Uterus (tissue), 2 donors: Measurements from ENCODE around the gene RAB7A.

ENCODE experiments used
- POLR2A ChIP-seq, 2 donors: fragments of 450-650 bp; IDR thresholded peaks; one replicate each; pipeline ENCODE4 v1.6.1; 2016; ENCODE audit warnings: antibody characterized with exemption in 2 of 2, mild to moderate bottlenecking in 1 of 2, moderate library complexity in 1 of 2
- TF ChIP-seq, protein P1 (sequence below), 4 experiments: fragments of 200-600 bp in 2 of 4; fragments of 450-650 bp in 2 of 4; sonication (generic) in 2 of 4; IDR thresholded peaks; one replicate each; pipeline ENCODE4 v1.5.1; 2016 to 2019; ENCODE audit warnings: antibody characterized with exemption in 4 of 4, mild to moderate bottlenecking in 2 of 4, moderate library complexity in 1 of 4

DNA sequence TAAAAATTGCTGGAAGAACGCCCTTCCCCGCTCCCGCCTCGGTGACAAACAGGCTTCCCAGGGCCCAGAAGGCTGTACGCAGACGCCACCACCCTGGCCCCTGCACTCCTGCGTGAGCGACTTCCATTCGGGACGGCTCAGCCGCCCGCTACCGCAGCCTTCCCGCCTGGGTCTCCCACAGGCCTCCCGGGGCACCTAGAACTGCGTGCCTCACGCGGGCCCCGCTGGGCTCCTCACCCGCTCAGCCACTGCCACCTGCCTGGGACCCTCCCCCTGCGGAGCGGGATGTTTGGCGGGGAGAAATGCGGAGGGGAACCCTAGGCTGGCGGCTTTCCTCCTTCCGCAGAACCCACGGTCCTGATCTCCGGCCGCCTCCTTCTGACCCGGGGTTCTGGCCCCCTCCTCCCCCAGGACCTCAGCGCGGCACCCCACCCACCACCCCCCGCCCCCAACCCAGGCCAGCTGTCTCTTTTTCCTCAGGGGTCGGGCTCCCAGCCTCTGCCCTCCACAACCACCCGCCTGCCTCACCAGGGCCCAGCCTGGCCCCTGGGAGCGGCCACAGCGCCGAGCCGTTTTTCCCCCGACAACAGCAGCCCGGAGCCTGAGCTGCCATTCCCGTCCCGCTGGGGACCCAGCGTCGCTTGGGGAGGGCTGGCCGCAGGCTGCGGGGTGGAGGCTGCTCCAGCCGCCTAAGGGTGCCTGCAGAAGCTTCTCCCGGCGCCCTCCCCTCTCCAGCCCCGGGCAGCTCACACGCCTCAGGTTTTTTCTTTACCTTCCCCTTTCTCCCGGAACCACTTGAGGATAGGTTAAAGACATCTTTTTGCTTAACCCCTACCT is 27.6 kb upstream of the RAB7A start:
- TF ChIP-seq POLR2A (IDR thresholded peaks at IDR 0.05), result peak in 1 of 2 donors; percentile 22
- TF ChIP-seq, protein P1, sequence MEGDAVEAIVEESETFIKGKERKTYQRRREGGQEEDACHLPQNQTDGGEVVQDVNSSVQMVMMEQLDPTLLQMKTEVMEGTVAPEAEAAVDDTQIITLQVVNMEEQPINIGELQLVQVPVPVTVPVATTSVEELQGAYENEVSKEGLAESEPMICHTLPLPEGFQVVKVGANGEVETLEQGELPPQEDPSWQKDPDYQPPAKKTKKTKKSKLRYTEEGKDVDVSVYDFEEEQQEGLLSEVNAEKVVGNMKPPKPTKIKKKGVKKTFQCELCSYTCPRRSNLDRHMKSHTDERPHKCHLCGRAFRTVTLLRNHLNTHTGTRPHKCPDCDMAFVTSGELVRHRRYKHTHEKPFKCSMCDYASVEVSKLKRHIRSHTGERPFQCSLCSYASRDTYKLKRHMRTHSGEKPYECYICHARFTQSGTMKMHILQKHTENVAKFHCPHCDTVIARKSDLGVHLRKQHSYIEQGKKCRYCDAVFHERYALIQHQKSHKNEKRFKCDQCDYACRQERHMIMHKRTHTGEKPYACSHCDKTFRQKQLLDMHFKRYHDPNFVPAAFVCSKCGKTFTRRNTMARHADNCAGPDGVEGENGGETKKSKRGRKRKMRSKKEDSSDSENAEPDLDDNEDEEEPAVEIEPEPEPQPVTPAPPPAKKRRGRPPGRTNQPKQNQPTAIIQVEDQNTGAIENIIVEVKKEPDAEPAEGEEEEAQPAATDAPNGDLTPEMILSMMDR (IDR thresholded peaks at IDR 0.05), result no peak
